ENCODE data around the gene NGRN.
"Not testable (repeated sequence)": the region's sequence is repeated elsewhere in the genome, so short reads cannot be mapped to it uniquely, and the experiment has no call there.

DNA sequence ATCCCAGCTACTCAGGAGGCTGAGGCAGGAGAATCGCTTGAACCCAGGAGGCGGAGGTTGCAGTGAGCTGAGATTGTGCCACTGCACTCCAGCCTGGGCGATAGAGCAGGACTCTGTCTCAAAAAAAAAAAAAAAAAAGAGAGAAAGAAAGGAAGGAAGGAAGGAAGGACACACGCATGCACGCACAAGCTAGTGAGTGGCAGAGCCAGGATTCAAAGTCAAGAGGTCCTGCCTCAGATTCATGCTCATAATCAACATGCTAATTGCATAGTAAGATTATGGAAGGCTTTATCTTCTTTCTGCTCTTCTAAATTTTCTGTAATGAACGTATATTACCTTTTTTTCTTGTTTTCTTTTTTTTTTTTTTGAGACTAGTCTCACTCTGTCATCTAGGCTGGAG, 4.7 kb upstream of the NGRN start:
- TF ChIP-seq, protein P1, sequence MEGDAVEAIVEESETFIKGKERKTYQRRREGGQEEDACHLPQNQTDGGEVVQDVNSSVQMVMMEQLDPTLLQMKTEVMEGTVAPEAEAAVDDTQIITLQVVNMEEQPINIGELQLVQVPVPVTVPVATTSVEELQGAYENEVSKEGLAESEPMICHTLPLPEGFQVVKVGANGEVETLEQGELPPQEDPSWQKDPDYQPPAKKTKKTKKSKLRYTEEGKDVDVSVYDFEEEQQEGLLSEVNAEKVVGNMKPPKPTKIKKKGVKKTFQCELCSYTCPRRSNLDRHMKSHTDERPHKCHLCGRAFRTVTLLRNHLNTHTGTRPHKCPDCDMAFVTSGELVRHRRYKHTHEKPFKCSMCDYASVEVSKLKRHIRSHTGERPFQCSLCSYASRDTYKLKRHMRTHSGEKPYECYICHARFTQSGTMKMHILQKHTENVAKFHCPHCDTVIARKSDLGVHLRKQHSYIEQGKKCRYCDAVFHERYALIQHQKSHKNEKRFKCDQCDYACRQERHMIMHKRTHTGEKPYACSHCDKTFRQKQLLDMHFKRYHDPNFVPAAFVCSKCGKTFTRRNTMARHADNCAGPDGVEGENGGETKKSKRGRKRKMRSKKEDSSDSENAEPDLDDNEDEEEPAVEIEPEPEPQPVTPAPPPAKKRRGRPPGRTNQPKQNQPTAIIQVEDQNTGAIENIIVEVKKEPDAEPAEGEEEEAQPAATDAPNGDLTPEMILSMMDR (IDR thresholded peaks at IDR 0.05), result not testable (repeated sequence)
- not testable (repeated sequence) for TF ChIP-seq POLR2A, EP300 (IDR thresholded peaks at IDR 0.05)
